OCI-LY1 (cell line): Measurements from ENCODE around the gene SELENOI.
"Not testable (repeated sequence)": the region's sequence is repeated elsewhere in the genome, so short reads cannot be mapped to it uniquely, and the experiment has no call there.

ENCODE experiments used
- EZH2 ChIP-seq: fragments of 200-600 bp; sonication (generic), shearing (Covaris generic); IDR thresholded peaks from 2 replicates; pipeline ENCODE4 v1.8.0; 2017; ENCODE audit warnings: borderline replicate concordance, mixed run types, mild to moderate bottlenecking, antibody characterized with exemption, low read length, moderate library complexity, mixed read lengths
- TF ChIP-seq, protein P1 (sequence below): fragments of 200-600 bp; sonication (generic), shearing (Covaris generic); IDR thresholded peaks from 2 replicates; pipeline ENCODE4 v1.5.1; 2017; ENCODE audit warnings: mild to moderate bottlenecking, antibody characterized with exemption, low read length, moderate library complexity, mixed read lengths

- TF ChIP-seq, protein P1, sequence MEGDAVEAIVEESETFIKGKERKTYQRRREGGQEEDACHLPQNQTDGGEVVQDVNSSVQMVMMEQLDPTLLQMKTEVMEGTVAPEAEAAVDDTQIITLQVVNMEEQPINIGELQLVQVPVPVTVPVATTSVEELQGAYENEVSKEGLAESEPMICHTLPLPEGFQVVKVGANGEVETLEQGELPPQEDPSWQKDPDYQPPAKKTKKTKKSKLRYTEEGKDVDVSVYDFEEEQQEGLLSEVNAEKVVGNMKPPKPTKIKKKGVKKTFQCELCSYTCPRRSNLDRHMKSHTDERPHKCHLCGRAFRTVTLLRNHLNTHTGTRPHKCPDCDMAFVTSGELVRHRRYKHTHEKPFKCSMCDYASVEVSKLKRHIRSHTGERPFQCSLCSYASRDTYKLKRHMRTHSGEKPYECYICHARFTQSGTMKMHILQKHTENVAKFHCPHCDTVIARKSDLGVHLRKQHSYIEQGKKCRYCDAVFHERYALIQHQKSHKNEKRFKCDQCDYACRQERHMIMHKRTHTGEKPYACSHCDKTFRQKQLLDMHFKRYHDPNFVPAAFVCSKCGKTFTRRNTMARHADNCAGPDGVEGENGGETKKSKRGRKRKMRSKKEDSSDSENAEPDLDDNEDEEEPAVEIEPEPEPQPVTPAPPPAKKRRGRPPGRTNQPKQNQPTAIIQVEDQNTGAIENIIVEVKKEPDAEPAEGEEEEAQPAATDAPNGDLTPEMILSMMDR = not testable (repeated sequence)
- TF ChIP-seq EZH2 = not testable (repeated sequence)
Measured at GRCh38 chr2:26370909-26371308, 25.0 kb downstream of the SELENOI start.
